GM12872 (cell line): ENCODE data around the gene ZSCAN16.

ENCODE experiments used
- CTCF ChIP-seq: IDR thresholded peaks from 3 replicates; pipeline ENCODE4 v1.5.1; 2011; ENCODE audit warnings: low read depth, mild to moderate bottlenecking, low read length, moderate library complexity; ENCODE audit not compliant: insufficient read depth

ZSCAN16 gene

GRCh38 chr6:28160233-28160632, 35.8 kb downstream of the ZSCAN16 start:
- no peak for TF ChIP-seq CTCF

GRCh38 chr6:28161410-28162079, 37.1 kb downstream of the ZSCAN16 start:
- no peak for TF ChIP-seq CTCF

- no peak for TF ChIP-seq CTCF
Measured at GRCh38 chr6:28165563-28165962, 41.2 kb downstream of the ZSCAN16 start.

- no peak for TF ChIP-seq CTCF
Measured at GRCh38 chr6:28167068-28167467, 42.7 kb downstream of the ZSCAN16 start.

- TF ChIP-seq CTCF, result no peak
Measured at GRCh38 chr6:28167926-28168325, 43.5 kb downstream of the ZSCAN16 start.

GRCh38 chr6:28171271-28171670, 46.9 kb downstream of the ZSCAN16 start:
- TF ChIP-seq CTCF, result no peak

GRCh38 chr6:28172006-28172405, 47.6 kb downstream of the ZSCAN16 start:
- no peak for TF ChIP-seq CTCF

GRCh38 chr6:28176373-28176772, 52.0 kb downstream of the ZSCAN16 start:
- TF ChIP-seq CTCF, result no peak
